ENCODE data around the gene EPHA6. TPM values are rescaled to one million over a fixed set of nuclear protein-coding genes. Genes with fewer than 3 reads are reported as not detected.

The EPHA6 gene
- total and polyA plus RNA-seq, 2 donors (not counting 3 experiments of a cell fraction or from before 2014, with no cell fraction given) = not detected

- no peaks in the 10 kb centered on the region for H4K20me1 ChIP-seq (replicated peaks; ENCODE audit: control insufficient read depth, extremely low read depth, insufficient read depth, low read length)
- peak overlapping the region in 2 of 3 experiments; percentile 39 to 44 for H3K4me3 ChIP-seq (replicated peaks in 1 of 3; ENCODE audit: insufficient read depth in 1 of 3, low read depth in 1 of 3, low read length in 3 of 3)
- FAIRE-seq (peak; percentile 62), DNase-seq (ENCODE audit: low read depth, low spot score) (peak; percentile 59)
- no peaks in the 10 kb centered on the region for H3K9me1 ChIP-seq (replicated peaks; ENCODE audit: control insufficient read depth, extremely low read depth, insufficient read depth, low read length)
- peaks cover 17 to 33% of the 10 kb centered on the region in 2 experiments for H3K27me3 ChIP-seq (ENCODE audit: control insufficient read depth in 2 of 2, insufficient read depth in 2 of 2, low read length in 2 of 2)
- H3K9ac ChIP-seq (replicated peaks; ENCODE audit: extremely low read depth, insufficient read depth, low read length) = no peak overlapping the region
- H3K4me1 ChIP-seq (ENCODE audit: control insufficient read depth, extremely low read depth, insufficient read depth, low read length) = peaks cover 7% of the 10 kb centered on the region
- no peaks in the 10 kb centered on the region for H3K9me3 ChIP-seq (replicated peaks; ENCODE audit: control insufficient read depth, insufficient read depth, low read length)
- dilution Hi-C loops (cut with MboI; ENCODE audit: extremely low pct_ligation_motif_present, low sequenced_read_pairs) = no loop called here
- TF ChIP-seq EZH2 (IDR thresholded peaks at IDR 0.05; ENCODE audit: borderline replicate concordance, low read depth, low read length, severe bottlenecking) (peak; percentile 64), FOS (IDR thresholded peaks at IDR 0.05; ENCODE audit: borderline replicate concordance, insufficient read depth, low read length) (no peak), CTCF (IDR thresholded peaks at IDR 0.05; ENCODE audit: extremely low read depth in 1 of 2, insufficient read depth in 1 of 2, low read depth in 1 of 2, low read length in 2 of 2) (peak; percentile 58 to 63)
- CTCF ChIA-PET = interaction anchor here (1.1 to 1.8 kb wide), 3 partner anchors 480 to 951 kb away, joined by 3 to 11 read pairs (median 7); partner anchors contain the start of gene ARL6
- no peaks in the 10 kb centered on the region for H3K36me3 ChIP-seq (ENCODE audit: control insufficient read depth in 2 of 2, extremely low read depth in 1 of 2, insufficient read depth in 2 of 2, low read length in 2 of 2)
- no peaks in the 10 kb centered on the region for H3K79me2 ChIP-seq (ENCODE audit: control insufficient read depth, insufficient read depth, low read length)
- BruUV-seq (replicated peaks) = no TSS peak
- intact Hi-C loops (cut with micrococcal nuclease) = loop anchor here (1.0 to 10.0 kb wide), 2 partner anchors 482 to 788 kb away; no protein-coding TSS in a partner anchor
- peak overlapping the region; percentile 69 for H2AFZ ChIP-seq (ENCODE audit: low read depth, low read length)
- POLR2A ChIA-PET = no interaction called here
- peak overlapping the region; percentile 74 for H3K4me2 ChIP-seq (ENCODE audit: insufficient read depth, low read length)
- no peak overlapping the region for H3K27ac ChIP-seq (ENCODE audit: insufficient read depth, low read depth, low read length)
Observed at GRCh38 chr3:96813134-96813819, 1.1 kb upstream of the EPHA6 start.

Measured in endothelial cell of umbilical vein (primary cell).